IPS-18c (cell line): Measurements from ENCODE around the gene HNMT.
"Not testable (repeated sequence)": the region's sequence is repeated elsewhere in the genome, so short reads cannot be mapped to it uniquely, and the experiment has no call there.

Source experiments
- H3K4me3 ChIP-seq: 2 replicates; pipeline ENCODE4 v1.7.0; 2013; ENCODE audit warnings: low read depth, mild to moderate bottlenecking, low read length, moderate library complexity; ENCODE audit not compliant: insufficient read depth
- H3K9me3 ChIP-seq: one replicate; pipeline ENCODE4 v1.6.1; 2013; ENCODE audit warnings: mild to moderate bottlenecking, low read length, moderate library complexity; ENCODE audit not compliant: control insufficient read depth, insufficient read depth

HNMT gene

GRCh38 chr2:138017824-138018223 lies 53.6 kb downstream of the HNMT start:
- H3K9me3 ChIP-seq: no peaks in the 10 kb centered on the region
- no peak overlapping the region for H3K4me3 ChIP-seq

GRCh38 chr2:138018866-138019688 lies 54.8 kb downstream of the HNMT start:
- Histone ChIP-seq H3K4me3 (no peak overlapping the region), H3K9me3 (no peaks in the 10 kb centered on the region)

DNA sequence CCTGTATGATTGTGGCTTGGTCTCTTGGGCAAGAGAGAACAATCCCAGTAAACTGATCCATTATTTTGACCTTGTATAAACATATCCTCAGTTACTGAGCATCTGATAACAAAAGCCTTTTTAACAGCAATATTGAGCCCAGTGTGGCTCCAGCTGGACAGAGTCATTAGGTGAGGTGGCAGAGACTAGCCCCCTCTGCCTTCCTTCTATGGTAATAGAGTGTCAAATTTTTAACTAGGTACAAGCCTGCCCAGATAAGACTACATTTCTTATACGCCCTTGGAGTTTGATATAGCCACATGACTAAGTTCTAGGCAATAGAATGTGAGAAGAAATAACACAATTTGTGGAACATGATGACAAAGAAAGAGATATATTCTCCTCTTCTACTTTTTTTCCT lies 56.2 kb downstream of the HNMT start:
- no peaks in the 10 kb centered on the region for H3K9me3 ChIP-seq

GRCh38 chr2:138021154-138021553 lies 56.9 kb downstream of the HNMT start:
- H3K9me3 ChIP-seq: no peaks in the 10 kb centered on the region
- H3K4me3 ChIP-seq: no peak overlapping the region

More for the DNA sequence above, 56.2 kb downstream of the HNMT start:
- no peak overlapping the region for H3K4me3 ChIP-seq

GRCh38 chr2:138023298-138023697 lies 59.0 kb downstream of the HNMT start:
- H3K9me3 ChIP-seq: no peaks in the 10 kb centered on the region
- no peak overlapping the region for H3K4me3 ChIP-seq

DNA sequence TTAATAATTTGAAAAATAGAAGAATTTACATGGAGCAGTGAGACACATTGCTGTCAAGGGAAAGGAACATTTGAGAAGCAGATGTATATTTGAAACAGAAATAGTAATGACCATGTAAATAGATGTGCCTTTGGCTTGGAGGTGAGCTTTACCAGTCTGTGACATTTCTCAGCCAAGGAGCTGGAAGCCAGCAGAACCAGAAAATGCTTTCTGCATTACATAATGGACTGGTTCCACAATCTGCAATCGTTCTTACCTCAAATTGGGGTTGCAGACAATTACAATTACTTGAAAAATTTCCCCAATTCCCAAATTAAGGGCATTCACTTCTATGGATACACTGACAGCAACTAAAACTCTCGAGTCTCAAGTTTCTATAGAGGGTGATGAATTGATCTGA lies 59.7 kb downstream of the HNMT start:
- Histone ChIP-seq H3K9me3 (no peaks in the 10 kb centered on the region), H3K4me3 (no peak overlapping the region)

GRCh38 chr2:138026111-138027020 lies 62.1 kb downstream of the HNMT start:
- no peak overlapping the region for H3K4me3 ChIP-seq
- no peaks in the 10 kb centered on the region for H3K9me3 ChIP-seq

DNA sequence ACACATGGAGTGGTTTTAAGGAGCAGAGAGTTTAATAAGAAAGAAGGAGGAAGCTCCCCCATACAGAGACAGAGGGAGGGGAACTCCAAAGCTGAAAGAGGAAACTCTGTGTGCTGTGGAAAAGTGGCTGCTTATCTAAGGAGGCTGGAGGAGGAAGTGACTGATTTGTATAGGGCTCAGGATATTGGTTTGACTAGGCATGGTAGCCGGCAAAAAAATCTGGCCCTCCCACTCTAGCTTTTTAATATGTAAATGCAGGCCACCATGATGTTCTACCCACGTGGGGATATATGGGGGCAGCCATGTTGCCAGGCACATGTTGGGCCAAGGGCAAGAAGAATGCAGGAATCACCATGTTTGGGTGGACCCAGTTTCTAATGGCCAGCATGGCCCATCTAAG lies 64.3 kb downstream of the HNMT start:
- H3K4me3 ChIP-seq: no peak overlapping the region
- no peaks in the 10 kb centered on the region for H3K9me3 ChIP-seq

DNA sequence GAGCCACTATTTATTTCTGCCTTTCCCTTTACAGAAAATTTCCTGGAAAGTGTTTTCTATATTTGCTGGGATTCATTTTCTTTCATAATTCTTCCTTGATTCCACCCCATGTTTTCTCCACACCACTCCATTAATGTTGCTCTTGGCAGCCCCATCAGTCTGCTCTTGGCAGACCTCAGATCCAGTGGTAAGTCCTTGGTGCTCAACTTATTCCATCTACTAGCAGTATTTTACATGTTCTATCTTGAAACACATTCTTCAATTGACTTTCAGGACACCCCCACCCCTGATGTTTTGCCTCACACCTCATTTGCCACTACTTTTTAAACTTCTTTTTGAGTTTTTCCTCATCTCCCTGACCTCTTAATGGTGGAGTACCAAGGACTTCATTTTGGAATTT lies 65.0 kb downstream of the HNMT start:
- H3K4me3 ChIP-seq: no peak overlapping the region
- H3K9me3 ChIP-seq: no peaks in the 10 kb centered on the region

- H3K4me3 ChIP-seq: no peak overlapping the region
- no peaks in the 10 kb centered on the region for H3K9me3 ChIP-seq
These were observed 66.2 kb downstream of the HNMT start for GRCh38 chr2:138030459-138030858.

- no peak overlapping the region for H3K4me3 ChIP-seq
- no peaks in the 10 kb centered on the region for H3K9me3 ChIP-seq
These were observed 68.1 kb downstream of the HNMT start for GRCh38 chr2:138032334-138032733.

GRCh38 chr2:138034536-138034935 lies 70.3 kb downstream of the HNMT start:
- H3K4me3 ChIP-seq: no peak overlapping the region
- H3K9me3 ChIP-seq: no peaks in the 10 kb centered on the region

DNA sequence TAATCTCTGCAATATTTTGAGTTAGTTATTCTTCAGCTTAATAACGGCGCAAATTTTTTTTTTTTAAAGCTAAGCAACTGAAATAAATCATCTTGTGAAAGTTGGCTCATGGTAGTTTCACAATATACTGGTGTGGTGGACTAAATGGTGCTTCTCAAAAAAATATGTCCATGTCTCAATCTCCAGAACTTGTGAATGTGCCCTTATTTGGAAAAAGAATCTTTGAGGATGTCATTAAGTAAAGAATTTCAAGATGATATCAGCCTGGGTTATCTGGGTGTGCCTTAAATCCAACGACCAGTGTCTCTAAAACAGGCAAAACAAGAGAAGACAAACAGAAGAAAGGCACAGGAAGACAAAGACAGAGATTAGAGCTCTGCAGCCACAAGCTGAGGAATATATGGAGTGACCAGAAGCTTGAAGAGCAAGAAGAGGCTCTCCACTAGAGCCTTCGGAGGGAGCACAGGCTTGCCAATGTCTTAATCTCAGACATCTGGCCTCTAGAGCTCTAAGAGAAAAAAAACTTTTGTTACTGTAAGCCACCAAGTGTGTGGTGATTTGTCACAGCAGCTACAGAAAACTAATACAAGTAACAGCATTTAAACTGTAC lies 71.4 kb downstream of the HNMT start:
- Histone ChIP-seq H3K9me3 (no peaks in the 10 kb centered on the region), H3K4me3 (no peak overlapping the region)

- H3K9me3 ChIP-seq: no peaks in the 10 kb centered on the region
These were observed 72.2 kb downstream of the HNMT start for GRCh38 chr2:138036522-138036921.

DNA sequence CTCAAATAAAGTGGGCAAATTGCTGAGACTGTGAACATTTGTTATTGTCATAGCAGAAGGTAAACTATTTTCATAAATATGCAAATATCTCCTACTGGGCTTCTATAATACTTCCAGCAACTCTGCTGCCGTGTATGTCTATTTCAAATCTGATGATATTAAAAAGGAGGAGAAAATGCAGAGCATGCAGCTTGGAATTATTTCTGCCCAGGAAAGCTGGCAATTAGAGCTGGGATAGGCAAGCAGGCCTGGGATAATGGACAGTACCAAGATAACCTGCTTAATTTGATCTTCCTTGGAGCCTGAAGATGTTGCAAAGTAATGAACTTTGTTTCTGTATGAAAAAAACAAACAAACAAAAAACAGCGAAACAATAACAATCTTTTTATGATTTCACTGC lies 72.8 kb downstream of the HNMT start:
- no peaks in the 10 kb centered on the region for H3K9me3 ChIP-seq
- no peak overlapping the region for H3K4me3 ChIP-seq

More at GRCh38 chr2:138036522-138036921, 72.2 kb downstream of the HNMT start:
- no peak overlapping the region for H3K4me3 ChIP-seq

DNA sequence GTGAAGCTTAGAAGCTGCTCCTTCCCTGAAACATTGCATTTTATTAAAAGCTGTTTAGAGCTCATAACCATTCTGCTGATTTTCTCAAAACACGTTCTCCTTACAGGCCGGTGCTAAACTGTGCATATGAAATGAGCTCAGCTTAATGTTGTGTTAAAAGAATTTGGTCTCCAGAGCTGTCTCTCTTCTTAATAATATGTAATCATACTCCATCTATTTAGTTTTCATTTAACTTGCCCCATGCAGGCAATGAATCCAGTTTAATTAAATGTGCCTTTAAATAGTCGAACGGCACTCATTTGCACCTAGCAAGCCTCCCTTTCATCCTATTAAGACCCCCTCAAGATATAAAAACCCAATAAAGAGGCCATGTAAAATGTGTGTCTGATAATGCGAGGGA lies 76.3 kb downstream of the HNMT start:
- no peaks in the 10 kb centered on the region for H3K9me3 ChIP-seq
- H3K4me3 ChIP-seq: no peak overlapping the region

DNA sequence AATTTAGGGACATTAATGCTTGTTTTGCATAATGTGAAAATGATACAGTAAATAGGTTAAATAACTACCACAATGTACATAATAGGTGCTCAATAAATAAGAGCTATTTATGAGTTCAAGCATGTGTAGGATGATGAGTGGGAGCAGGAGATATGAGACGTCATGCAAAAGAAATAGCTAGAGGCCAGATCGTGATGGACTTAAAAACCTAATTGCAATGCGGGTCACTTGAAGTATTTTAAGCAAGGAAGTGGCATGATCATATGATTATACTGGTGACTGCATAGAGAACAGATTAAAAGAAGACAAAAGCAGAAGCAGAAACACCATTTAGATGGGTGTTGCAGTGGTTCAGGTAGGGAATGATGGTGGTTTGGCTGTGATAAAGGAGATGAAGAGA lies 78.0 kb downstream of the HNMT start:
- H3K4me3 ChIP-seq: no peak overlapping the region
- no peaks in the 10 kb centered on the region for H3K9me3 ChIP-seq

DNA sequence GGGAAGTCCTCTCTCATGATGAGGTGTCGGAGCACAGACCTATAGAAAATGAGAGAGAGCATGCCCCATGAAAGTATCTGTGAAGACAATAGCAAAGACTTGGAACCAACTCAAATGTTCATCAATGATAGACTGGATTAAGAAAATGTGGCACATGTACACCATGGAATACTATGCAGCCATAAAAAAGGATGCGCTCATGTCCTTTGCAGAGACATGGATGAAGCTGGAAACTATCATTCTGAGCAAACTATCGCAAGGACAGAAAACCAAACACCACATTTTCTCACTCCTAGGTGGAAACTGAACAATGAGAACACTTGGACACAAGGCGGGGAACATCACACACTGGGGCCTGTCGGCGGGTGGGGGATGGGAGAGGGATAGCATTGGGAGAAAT lies 79.3 kb downstream of the HNMT start:
- not testable (repeated sequence) for H3K9me3 ChIP-seq, H3K4me3 ChIP-seq
